Smooth muscle cell (in vitro differentiated cells): ENCODE data around the gene IGLL1. TPM values are rescaled to one million over a fixed set of nuclear protein-coding genes. Genes with fewer than 3 reads are reported as not detected.
"Not testable (repeated sequence)": the region's sequence is repeated elsewhere in the genome, so short reads cannot be mapped to it uniquely, and the experiment has no call there.

Experiments
- DNase-seq: peaks from one replicate; lab custom pipeline; 2025; ENCODE audit not compliant: unreplicated experiment; lab: John Stamatoyannopoulos, UW
- H2AFZ ChIP-seq: fragments of 200-600 bp; sonication (generic); 2 replicates; pipeline ENCODE4 v1.6.0; 2016; ENCODE audit warnings: antibody characterized with exemption, low read depth, mild to moderate bottlenecking
- H3F3A ChIP-seq: fragments of 200-600 bp; sonication (generic); 2 replicates; pipeline ENCODE4 v1.6.0; 2017; ENCODE audit warnings: antibody characterized with exemption, low read depth
- H3K27ac ChIP-seq: fragments of 200-600 bp; sonication (generic); 2 replicates; pipeline ENCODE4 v1.5.1; 2016; ENCODE audit warnings: low read depth, mild to moderate bottlenecking
- H3K27me3 ChIP-seq: fragments of 200-600 bp; sonication (generic); 2 replicates; pipeline ENCODE4 v1.6.1; 2016; ENCODE audit warnings: low read depth, mild to moderate bottlenecking
- H3K36me3 ChIP-seq: fragments of 200-600 bp; sonication (generic); 2 replicates; pipeline ENCODE4 v1.5.1; 2016; ENCODE audit warnings: low read depth
- H3K4me1 ChIP-seq: fragments of 200-600 bp; sonication (generic); 2 replicates; pipeline ENCODE4 v1.5.1; 2016; ENCODE audit warnings: low read depth
- H3K4me2 ChIP-seq: fragments of 200-600 bp; sonication (generic); 2 replicates; pipeline ENCODE4 v1.6.0; 2016; ENCODE audit warnings: mild to moderate bottlenecking
- H3K4me3 ChIP-seq: fragments of 200-600 bp; sonication (generic); 2 replicates; pipeline ENCODE4 v1.5.1; 2016; ENCODE audit warnings: mild to moderate bottlenecking
- H3K79me2 ChIP-seq: fragments of 200-600 bp; sonication (generic); 2 replicates; pipeline ENCODE4 v1.6.0; 2016; ENCODE audit warnings: low read depth, mild to moderate bottlenecking
- H3K9ac ChIP-seq: fragments of 200-600 bp; sonication (generic); 2 replicates; pipeline ENCODE4 v1.6.0; 2016; ENCODE audit warnings: low read depth
- H3K9me3 ChIP-seq: fragments of 200-600 bp; sonication (generic); replicated peaks from 2 replicates; pipeline ENCODE4 v1.5.1; 2016; ENCODE audit warnings: low read depth
- H4K20me1 ChIP-seq: fragments of 200-600 bp; sonication (generic); 2 replicates; pipeline ENCODE4 v1.6.0; 2016; ENCODE audit warnings: low read depth
- CTCF ChIP-seq: fragments of 200-600 bp; sonication (generic); IDR thresholded peaks from 2 replicates; pipeline ENCODE4 v1.5.1; 2017; ENCODE audit warnings: borderline replicate concordance, mild to moderate bottlenecking, antibody characterized with exemption; ENCODE audit not compliant: insufficient read depth, poor library complexity, severe bottlenecking
- WGBS: methylation state at CpG from one replicate; pipeline ENCODE4 v1.1.7; 2016; ENCODE audit warnings: low lambda C conversion rate; 5-methylcytosine and 5-hydroxymethylcytosine counted together
- polyA plus RNA-seq: library from polyadenylated mRNA; unstranded; fragments of >200 nt; fragmentation: Nextera tagmentation; extraction: Ambion mirVana; gene quantifications from 2 replicates; pipeline ENCODE4 v1.2.1, GENCODE V29; 2016
- total RNA-seq: library from RNA; depleted of rRNA; stranded (reverse); fragments of >200 nt; gene quantifications from 2 replicates; pipeline ENCODE4 v1.2.3, GENCODE V29; 2014

IGLL1 gene
- total and polyA plus RNA-seq, 2 experiments from 2014 or later: not detected

DNA sequence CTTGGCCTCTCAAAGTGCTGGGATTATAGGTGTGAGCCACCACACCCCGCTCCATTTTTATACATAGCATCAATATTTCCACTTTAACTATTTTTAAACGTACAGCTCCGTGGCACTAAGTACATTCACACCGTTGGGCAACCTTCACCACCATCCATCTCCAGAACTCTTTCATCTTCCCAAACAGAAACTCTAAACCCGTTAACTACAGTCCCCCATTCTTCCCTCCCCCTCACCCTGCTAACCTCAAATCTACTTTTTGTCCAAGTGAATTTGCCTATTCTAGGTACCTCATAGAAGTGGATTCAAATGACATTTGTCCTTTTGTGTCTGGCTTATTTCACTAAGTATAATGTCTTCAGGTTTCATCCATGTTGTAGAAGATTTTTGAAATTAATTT lies 3.4 kb downstream of the IGLL1 start:
- H3K36me3 ChIP-seq: no peaks in the 10 kb centered on the region
- no peaks in the 10 kb centered on the region for H4K20me1 ChIP-seq
- TF ChIP-seq CTCF: no peak
- no peak overlapping the region for H2AFZ ChIP-seq
- DNase-seq: no peak
- no peaks in the 10 kb centered on the region for H3K4me1 ChIP-seq
- H3F3A ChIP-seq: no peaks in the 10 kb centered on the region
- no peaks in the 10 kb centered on the region for H3K9me3 ChIP-seq
- H3K4me2 ChIP-seq: no peak overlapping the region
- 82% methylated on average over 5 of the region's 5 CpGs for WGBS
- no peak overlapping the region for H3K9ac ChIP-seq
- H3K79me2 ChIP-seq: no peaks in the 10 kb centered on the region
- H3K27me3 ChIP-seq: no peaks in the 10 kb centered on the region
- no peak overlapping the region for H3K4me3 ChIP-seq
- H3K27ac ChIP-seq: no peak overlapping the region

DNA sequence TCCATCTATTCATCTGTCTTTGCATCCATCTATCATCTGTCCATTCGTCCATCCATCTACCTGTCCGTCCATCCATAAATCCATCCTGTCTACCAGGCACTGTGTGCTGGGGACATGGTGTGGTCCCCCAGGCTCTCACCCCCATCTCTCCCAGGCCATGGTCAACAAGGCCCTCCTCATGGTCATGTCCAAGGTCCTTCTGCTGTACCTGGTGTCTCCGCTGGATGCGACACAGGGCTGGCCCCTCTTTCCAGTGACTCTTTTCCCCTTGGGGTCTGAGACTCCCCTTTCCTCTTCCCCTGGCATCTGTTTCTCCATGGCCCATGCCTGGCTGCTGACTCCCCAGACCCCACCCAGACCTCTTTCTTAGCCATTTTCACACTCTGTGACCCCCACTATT lies 4.5 kb downstream of the IGLL1 start:
- Histone ChIP-seq H3F3A (no peaks in the 10 kb centered on the region), H3K4me2 (no peak overlapping the region), H4K20me1 (no peaks in the 10 kb centered on the region), H3K36me3 (no peaks in the 10 kb centered on the region), H3K4me1 (no peaks in the 10 kb centered on the region), H2AFZ (no peak overlapping the region), H3K4me3 (no peak overlapping the region), H3K27ac (no peak overlapping the region), H3K9ac (no peak overlapping the region), H3K27me3 (no peaks in the 10 kb centered on the region), H3K9me3 (no peaks in the 10 kb centered on the region), H3K79me2 (no peaks in the 10 kb centered on the region)
- DNase-seq: no peak
- TF ChIP-seq CTCF: no peak
- WGBS: 94% methylated on average over 4 of the region's 4 CpGs

DNA sequence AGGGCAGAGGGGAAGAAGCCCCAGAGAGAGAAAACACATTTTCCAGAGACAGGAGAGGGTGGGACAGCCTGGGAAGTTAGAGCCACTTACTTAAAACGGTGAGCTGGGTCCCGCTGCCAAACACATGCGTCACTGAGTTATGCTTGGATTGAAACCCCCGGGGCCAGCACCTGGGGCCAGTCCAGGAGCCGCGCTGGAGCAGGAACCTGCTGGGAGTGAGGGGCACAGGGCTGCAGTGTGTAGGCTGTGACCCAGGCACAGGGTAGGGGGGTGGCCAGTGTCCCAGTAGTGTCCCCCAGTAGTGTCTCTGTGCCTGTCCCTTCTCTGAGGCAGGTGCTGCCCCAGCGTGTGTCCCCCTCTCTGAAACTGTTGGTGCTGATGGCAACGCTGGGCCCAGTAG lies 5.2 kb downstream of the IGLL1 start:
- Histone ChIP-seq H3K79me2 (no peaks in the 10 kb centered on the region), H3K9me3 (no peaks in the 10 kb centered on the region), H3F3A (no peaks in the 10 kb centered on the region), H3K4me2 (no peak overlapping the region), H3K27me3 (no peaks in the 10 kb centered on the region), H3K36me3 (no peaks in the 10 kb centered on the region), H4K20me1 (no peaks in the 10 kb centered on the region), H2AFZ (no peak overlapping the region), H3K27ac (no peak overlapping the region), H3K4me1 (no peaks in the 10 kb centered on the region), H3K9ac (no peak overlapping the region), H3K4me3 (no peak overlapping the region)
- TF ChIP-seq CTCF: no peak
- WGBS: 83% methylated on average over 8 of the region's 8 CpGs
- no peak for DNase-seq

DNA sequence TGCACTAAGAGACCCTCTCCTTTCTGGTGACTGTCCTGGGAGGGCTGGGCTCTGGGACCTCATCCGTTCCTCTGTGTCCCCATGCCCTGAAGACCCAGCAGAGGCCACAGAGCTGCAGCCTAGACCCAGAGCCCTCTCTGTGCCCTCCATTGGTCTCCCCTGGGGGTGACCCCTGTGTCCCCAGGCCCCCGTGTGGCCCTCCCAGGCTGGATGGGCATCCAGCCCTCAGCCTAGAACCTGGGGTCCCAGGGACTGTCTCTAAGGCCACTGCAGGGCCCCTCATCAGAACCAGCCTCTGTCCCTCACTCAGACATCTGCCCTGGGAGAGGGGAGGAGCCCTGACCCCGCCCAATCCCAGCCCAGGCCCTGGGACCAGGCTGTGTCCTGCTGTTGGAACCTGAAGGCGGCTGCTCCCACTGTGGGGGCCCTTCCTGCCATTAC lies 5.7 kb downstream of the IGLL1 start:
- Histone ChIP-seq H3K4me1 (no peaks in the 10 kb centered on the region), H3K4me2 (no peak overlapping the region), H3K27me3 (no peaks in the 10 kb centered on the region), H2AFZ (no peak overlapping the region), H3F3A (no peaks in the 10 kb centered on the region), H3K9me3 (no peaks in the 10 kb centered on the region), H3K36me3 (no peaks in the 10 kb centered on the region), H3K9ac (no peak overlapping the region), H4K20me1 (no peaks in the 10 kb centered on the region), H3K79me2 (no peaks in the 10 kb centered on the region), H3K27ac (no peak overlapping the region), H3K4me3 (no peak overlapping the region)
- no peak for DNase-seq
- WGBS: 67% methylated on average over 3 of the region's 4 CpGs
- no peak for TF ChIP-seq CTCF

DNA sequence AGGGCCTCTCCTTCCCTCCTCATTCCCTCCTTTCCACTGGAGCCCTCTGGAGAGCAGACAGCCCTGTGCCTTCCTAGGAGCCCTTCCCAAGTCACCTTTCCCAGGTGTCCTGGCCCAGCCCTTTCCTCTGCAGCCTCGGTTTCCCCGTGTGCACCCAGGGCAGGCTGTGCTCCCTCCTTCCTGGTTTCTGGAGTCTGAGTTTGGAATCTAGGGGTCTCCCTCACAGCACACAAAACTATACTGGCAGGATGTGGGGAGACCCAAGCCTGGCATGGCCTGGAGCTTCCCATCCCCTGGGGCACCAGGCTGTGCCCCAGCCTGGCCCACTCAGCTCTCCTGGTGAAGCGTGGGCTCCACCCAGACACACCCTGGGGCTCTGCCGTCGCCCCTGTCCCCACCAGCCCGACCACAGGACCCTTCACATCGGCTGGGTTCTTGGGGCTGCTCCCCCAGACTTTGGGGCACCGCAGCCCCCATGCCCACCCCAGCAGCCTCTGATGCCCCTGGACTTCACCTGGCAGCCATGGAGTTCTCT lies 6.3 kb downstream of the IGLL1 start:
- H3K9ac ChIP-seq, DNase-seq, H2AFZ ChIP-seq, H3K4me3 ChIP-seq, H3K27ac ChIP-seq, H3F3A ChIP-seq, H3K36me3 ChIP-seq, H3K4me1 ChIP-seq, H3K9me3 ChIP-seq, H3K27me3 ChIP-seq, H4K20me1 ChIP-seq, H3K79me2 ChIP-seq, H3K4me2 ChIP-seq: not testable (repeated sequence)
- 75% methylated on average over 8 of the region's 8 CpGs for WGBS

DNA sequence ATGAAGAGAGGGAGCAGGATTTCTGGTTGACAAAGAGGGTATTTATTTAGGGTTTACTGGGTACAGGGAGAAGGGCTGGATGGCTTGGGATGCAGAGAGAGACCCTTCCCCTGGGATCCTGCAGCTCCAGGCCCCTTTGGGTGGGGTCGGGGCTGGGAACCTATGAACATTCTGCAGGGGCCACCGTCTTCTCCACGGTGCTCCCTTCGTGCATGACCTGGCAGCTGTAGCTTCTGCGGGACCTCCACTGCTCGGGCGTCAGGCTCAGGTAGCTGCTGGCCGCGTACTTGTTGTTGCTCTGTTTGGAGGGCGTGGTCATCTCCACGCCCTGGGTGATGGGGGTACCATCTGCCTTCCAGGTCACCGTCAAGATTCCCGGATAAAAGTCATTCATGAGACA lies 7.0 kb downstream of the IGLL1 start:
- H3K4me3 ChIP-seq, H3K36me3 ChIP-seq, H3K27ac ChIP-seq, H3K4me1 ChIP-seq, H3K79me2 ChIP-seq, H3K9ac ChIP-seq, H3K4me2 ChIP-seq, H3F3A ChIP-seq, H3K9me3 ChIP-seq, H3K27me3 ChIP-seq, DNase-seq, H2AFZ ChIP-seq, H4K20me1 ChIP-seq: not testable (repeated sequence)
- 85% methylated on average over 13 of the region's 13 CpGs for WGBS
